ENCODE data around the gene TCAIM.
"Not testable (repeated sequence)": the region's sequence is repeated elsewhere in the genome, so short reads cannot be mapped to it uniquely, and the experiment has no call there.

TCAIM gene

DNA sequence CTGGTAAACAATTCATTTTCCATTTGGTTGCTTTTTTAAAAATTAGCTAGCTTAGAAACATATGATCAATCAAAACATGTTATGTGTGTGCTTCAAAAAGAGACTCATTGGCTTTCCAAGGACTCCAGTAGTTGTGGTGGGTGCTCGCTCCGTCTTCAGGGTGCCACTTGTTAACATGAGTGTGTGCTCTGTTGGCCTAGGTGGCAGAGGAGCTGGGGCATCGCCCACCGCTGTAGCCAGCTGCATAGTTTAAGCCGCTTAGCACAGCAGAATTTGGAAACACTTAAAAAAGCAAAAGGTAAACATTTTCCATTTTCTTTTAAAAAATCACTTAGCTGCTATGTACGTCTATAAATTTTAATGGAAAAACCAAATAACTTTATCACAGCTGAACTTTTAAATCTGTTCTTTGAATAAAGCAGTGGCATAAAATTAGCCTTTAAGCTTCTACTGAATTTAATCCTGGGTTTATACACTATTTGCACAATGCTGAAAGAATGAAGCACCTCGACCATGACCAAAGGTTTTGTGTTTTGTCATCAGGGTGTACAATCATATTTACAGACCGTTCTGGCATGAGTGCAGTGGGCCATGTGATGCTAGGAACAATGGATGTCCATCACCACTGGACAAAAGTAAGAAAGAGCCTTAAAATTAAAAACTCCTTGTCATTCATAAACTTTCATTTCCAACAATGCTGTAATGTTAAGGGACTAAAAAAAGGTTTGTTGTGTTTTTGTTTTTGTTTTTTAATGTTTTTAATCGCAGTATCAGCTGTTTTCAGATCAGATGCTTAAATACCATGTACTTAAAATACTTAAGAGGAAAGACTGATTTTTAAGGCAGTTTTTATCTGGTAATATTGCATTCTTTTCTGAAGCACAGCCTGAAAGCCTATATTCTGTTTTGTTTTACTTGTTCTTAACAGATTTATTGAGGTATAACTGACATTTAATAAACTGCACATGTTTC lies 57.9 kb downstream of the TCAIM start:
- H3K27me3 ChIP-seq (ENCODE audit: control insufficient read depth, insufficient read depth, low read length), result no peaks in the 10 kb centered on the region
- H3K9me3 ChIP-seq (ENCODE audit: control insufficient read depth, insufficient read depth, low read depth, low read length), result no peaks in the 10 kb centered on the region
- H3K27ac ChIP-seq (ENCODE audit: low read depth, low read length), result no peak overlapping the region
- no peaks in the 10 kb centered on the region for H3K4me1 ChIP-seq (ENCODE audit: control insufficient read depth, insufficient read depth, low read length)
- no peak overlapping the region for H3K4me3 ChIP-seq (ENCODE audit: low read depth, low read length)
- H3K9ac ChIP-seq (ENCODE audit: low read length), result no peak overlapping the region
- no peaks in the 10 kb centered on the region for H3K36me3 ChIP-seq (ENCODE audit: control insufficient read depth, insufficient read depth, low read length)

DNA sequence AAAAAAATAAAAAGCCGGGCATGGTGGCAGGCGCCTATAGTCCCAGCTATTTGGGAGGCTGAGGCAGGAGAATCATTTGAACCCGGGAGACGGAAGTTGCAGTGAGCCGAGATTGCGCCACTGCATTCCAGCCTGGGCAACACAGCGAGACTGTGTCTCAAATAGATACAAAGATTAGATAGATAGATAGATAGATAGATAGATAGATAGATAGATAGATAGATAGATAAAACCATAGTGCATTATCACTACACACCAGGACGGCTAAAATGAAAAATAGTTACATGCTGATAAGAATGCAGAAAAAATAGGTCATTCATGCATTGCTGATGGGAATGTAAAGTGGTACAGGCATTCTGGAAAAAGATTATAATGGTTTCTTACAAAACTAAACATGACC lies 59.7 kb downstream of the TCAIM start:
- not testable (repeated sequence) for H3K36me3 ChIP-seq (ENCODE audit: control insufficient read depth, insufficient read depth, low read length); H3K4me3 ChIP-seq (ENCODE audit: low read depth, low read length); H3K27me3 ChIP-seq (ENCODE audit: control insufficient read depth, insufficient read depth, low read length); H3K27ac ChIP-seq (ENCODE audit: low read depth, low read length); H3K9ac ChIP-seq (ENCODE audit: low read length); H3K4me1 ChIP-seq (ENCODE audit: control insufficient read depth, insufficient read depth, low read length); H3K9me3 ChIP-seq (ENCODE audit: control insufficient read depth, insufficient read depth, low read depth, low read length)

DNA sequence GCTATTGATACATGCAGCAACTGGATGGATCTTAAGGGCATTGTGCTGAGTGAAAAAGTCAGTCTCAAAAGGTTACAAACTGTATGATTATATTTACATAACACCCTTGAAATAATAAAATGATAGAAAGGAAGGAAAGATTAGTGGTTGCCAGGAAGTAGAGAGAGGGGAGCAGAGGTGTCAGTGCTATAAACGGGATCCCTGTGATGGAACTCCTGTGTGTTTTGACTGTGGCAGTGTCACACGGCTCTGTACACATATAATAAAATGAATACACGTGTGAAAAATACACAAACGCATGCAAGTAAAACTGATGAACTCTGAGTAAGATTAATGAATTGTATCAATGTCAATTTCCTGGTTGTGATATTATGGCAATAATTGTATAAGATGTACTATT lies 60.3 kb downstream of the TCAIM start:
- Histone ChIP-seq H3K27ac (ENCODE audit: low read depth, low read length) (no peak overlapping the region), H3K27me3 (ENCODE audit: control insufficient read depth, insufficient read depth, low read length) (no peaks in the 10 kb centered on the region), H3K9me3 (ENCODE audit: control insufficient read depth, insufficient read depth, low read depth, low read length) (no peaks in the 10 kb centered on the region), H3K9ac (ENCODE audit: low read length) (no peak overlapping the region), H3K4me3 (ENCODE audit: low read depth, low read length) (no peak overlapping the region), H3K36me3 (ENCODE audit: control insufficient read depth, insufficient read depth, low read length) (no peaks in the 10 kb centered on the region), H3K4me1 (ENCODE audit: control insufficient read depth, insufficient read depth, low read length) (no peaks in the 10 kb centered on the region)

DNA sequence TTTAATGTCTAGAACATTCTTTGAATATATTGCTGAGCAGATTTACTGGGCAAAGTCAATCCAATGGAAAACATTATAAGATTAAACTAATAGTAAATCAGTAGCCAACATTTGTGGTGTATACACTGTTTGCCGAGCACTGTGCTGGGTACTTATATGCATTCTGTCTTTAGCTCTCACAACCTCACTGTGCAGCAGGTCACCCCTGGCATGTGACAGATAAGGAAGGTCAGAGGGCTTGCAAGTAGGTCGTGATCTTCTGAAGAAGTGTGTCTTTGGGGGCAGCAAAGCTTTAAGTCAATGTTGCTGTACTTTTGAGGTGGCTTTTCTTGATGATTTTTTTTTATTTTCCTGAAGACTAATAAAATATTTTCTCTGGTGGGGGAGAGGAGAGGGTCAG lies 62.2 kb downstream of the TCAIM start:
- Histone ChIP-seq H3K36me3 (ENCODE audit: control insufficient read depth, insufficient read depth, low read length) (no peaks in the 10 kb centered on the region), H3K4me3 (ENCODE audit: low read depth, low read length) (no peak overlapping the region), H3K4me1 (ENCODE audit: control insufficient read depth, insufficient read depth, low read length) (no peaks in the 10 kb centered on the region), H3K9ac (ENCODE audit: low read length) (no peak overlapping the region), H3K27ac (ENCODE audit: low read depth, low read length) (no peak overlapping the region), H3K9me3 (ENCODE audit: control insufficient read depth, insufficient read depth, low read depth, low read length) (no peaks in the 10 kb centered on the region), H3K27me3 (ENCODE audit: control insufficient read depth, insufficient read depth, low read length) (no peaks in the 10 kb centered on the region)

DNA sequence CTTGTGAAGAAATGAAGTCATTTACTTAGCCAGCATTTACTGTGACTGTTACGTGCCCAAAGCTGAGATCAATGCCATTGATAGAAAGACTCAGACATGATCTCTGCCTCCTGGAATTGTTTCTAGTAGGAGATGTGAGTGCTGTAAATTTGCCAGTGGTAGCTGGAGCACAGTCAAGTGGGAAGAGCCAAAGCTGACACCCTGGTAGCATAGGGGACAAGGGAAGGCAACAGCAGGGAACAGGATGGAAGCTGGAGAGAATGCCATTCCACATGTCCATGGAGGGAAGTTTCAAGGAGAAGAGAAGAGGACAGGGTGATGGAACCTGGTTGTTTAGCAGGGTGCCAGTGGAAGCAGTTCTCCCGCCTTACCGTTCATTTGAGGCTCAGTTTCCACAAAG lies 64.0 kb downstream of the TCAIM start:
- Histone ChIP-seq H3K4me1 (ENCODE audit: control insufficient read depth, insufficient read depth, low read length) (no peaks in the 10 kb centered on the region), H3K36me3 (ENCODE audit: control insufficient read depth, insufficient read depth, low read length) (no peaks in the 10 kb centered on the region), H3K4me3 (ENCODE audit: low read depth, low read length) (no peak overlapping the region), H3K27ac (ENCODE audit: low read depth, low read length) (no peak overlapping the region), H3K9ac (ENCODE audit: low read length) (no peak overlapping the region), H3K27me3 (ENCODE audit: control insufficient read depth, insufficient read depth, low read length) (no peaks in the 10 kb centered on the region), H3K9me3 (ENCODE audit: control insufficient read depth, insufficient read depth, low read depth, low read length) (no peaks in the 10 kb centered on the region)

DNA sequence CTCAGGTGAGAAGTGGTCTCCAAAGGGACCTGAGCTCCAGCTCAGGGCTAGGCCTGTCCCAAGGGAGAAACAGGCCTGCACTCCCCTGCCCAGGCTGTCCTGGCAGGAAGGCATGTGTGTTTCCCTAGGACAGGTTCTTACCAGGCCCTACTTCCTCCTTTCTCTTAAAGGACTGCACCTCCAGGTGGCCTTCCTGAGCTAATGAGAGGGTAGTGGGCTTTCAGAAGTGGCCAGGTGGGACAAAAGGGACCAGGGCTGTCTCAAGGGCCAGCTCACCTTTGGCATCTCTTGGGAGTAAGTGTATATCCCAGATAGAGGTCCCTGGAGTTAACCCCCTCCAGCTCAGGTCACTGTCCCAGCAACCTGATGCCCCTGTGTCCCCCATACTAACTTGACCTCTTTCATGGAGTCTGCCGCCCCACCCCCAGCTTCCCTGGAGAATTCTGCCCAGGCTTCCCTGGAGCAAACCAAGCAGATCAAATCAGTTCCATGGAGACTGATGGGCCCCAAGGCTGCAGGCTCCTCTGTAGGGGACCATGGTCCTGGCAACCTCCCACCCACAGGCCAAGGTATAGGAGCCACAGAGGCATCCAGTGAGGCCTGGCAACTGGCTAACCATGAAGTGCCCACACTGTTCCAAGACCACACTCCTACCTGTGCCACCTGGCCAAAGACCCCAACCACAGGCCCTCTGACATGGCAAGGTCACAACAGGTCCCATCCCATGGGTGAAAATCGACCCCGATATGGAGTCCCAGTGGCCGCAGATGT lies 71.3 kb downstream of the TCAIM start:
- Histone ChIP-seq H3K27ac (ENCODE audit: low read depth, low read length) (no peak overlapping the region), H3K27me3 (ENCODE audit: control insufficient read depth, insufficient read depth, low read length) (no peaks in the 10 kb centered on the region), H3K4me3 (ENCODE audit: low read depth, low read length) (no peak overlapping the region), H3K9ac (ENCODE audit: low read length) (no peak overlapping the region), H3K36me3 (ENCODE audit: control insufficient read depth, insufficient read depth, low read length) (no peaks in the 10 kb centered on the region), H3K4me1 (ENCODE audit: control insufficient read depth, insufficient read depth, low read length) (peaks cover 6% of the 10 kb centered on the region; the same call in 1 of the 2 replicates), H3K9me3 (ENCODE audit: control insufficient read depth, insufficient read depth, low read depth, low read length) (no peaks in the 10 kb centered on the region)

DNA sequence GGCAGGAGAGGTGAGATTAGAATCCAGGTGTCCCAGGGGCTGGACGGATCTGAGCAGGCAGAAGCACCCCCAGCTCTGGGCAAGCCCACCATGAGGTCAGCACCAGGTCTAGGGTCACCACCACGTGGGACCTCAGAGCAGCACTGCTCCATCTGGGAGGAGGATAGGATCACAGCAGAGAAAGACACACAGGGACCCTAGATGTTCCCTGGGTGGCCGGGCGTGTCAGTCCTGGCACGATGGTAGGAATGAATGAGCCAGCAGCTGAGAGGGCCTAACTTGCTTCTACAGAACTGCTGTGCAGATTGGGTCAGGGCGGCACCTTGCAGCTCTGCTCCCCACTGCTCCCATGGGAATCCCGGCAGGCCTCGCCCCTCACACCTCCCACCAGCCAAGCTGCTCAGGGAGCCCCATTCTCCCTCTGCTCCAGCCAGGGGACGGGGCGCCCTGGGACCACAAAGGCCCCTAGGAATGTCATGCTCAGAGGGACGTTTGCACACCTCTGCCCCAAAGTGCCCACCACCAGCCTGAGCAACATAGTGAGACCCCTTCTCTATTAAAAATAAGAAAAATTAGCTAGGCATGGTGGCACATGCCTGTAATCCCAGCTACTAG lies 72.6 kb downstream of the TCAIM start:
- Histone ChIP-seq H3K4me3 (ENCODE audit: low read depth, low read length) (no peak overlapping the region), H3K27me3 (ENCODE audit: control insufficient read depth, insufficient read depth, low read length) (no peaks in the 10 kb centered on the region), H3K9ac (ENCODE audit: low read length) (no peak overlapping the region), H3K9me3 (ENCODE audit: control insufficient read depth, insufficient read depth, low read depth, low read length) (no peaks in the 10 kb centered on the region), H3K4me1 (ENCODE audit: control insufficient read depth, insufficient read depth, low read length) (peaks cover 6% of the 10 kb centered on the region; the same call in 1 of the 2 replicates), H3K27ac (ENCODE audit: low read depth, low read length) (no peak overlapping the region), H3K36me3 (ENCODE audit: control insufficient read depth, insufficient read depth, low read length) (no peaks in the 10 kb centered on the region)

DNA sequence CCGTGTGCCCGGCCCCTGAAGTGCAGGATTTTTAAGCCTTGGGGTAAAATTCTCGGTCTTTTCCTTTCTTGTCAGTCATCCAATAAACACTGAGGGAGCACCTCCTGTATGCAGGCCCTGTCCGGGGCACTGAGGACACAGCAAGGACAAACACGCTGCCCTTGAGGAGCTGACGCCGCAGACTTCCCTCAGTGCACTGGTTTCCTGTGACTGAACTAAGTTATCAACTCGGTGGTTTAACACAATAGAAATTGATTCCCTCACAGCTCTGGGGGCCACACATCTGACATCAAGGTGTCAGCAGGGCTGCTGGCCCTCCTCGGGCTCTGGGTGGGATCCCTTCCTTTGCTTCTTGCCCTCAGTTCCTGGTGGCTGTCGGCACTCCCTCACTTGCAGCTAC lies 73.8 kb downstream of the TCAIM start:
- Histone ChIP-seq H3K4me1 (ENCODE audit: control insufficient read depth, insufficient read depth, low read length) (peaks cover 6% of the 10 kb centered on the region; the same call in 1 of the 2 replicates), H3K4me3 (ENCODE audit: low read depth, low read length) (no peak overlapping the region), H3K36me3 (ENCODE audit: control insufficient read depth, insufficient read depth, low read length) (no peaks in the 10 kb centered on the region), H3K9me3 (ENCODE audit: control insufficient read depth, insufficient read depth, low read depth, low read length) (no peaks in the 10 kb centered on the region), H3K27me3 (ENCODE audit: control insufficient read depth, insufficient read depth, low read length) (no peaks in the 10 kb centered on the region), H3K9ac (ENCODE audit: low read length) (no peak overlapping the region), H3K27ac (ENCODE audit: low read depth, low read length) (no peak overlapping the region)

DNA sequence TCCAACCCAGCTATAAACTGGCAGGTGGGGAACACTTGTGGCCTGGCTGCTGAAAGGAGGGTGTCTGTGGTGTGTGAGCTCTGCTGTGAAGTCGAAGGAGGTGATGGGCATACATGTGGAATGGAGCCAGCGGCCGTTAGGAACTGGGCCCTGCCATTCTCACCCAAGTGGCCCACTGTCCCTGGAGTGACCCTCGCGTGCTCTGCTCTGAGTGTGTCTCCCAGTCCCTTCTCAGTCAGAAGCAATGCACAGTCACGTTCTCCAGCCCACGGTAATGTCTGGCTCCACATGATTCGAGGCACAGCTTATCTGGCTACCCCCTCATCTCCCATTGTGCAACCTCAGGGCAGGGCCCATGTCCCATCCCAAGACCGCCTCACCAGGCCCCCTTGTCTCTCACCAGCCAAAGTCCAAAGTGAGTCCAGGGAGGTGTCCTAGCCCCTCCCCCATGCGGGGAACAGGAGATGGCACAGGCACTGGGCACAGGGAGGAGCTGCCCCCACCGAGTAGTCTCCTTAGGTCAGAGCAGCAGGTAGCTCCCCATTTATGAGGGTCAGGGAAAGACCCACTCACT lies 76.0 kb downstream of the TCAIM start:
- no peak overlapping the region for H3K9ac ChIP-seq (ENCODE audit: low read length)
- no peak overlapping the region for H3K27ac ChIP-seq (ENCODE audit: low read depth, low read length)
- peaks cover 6% of the 10 kb centered on the region; the same call in 1 of the 2 replicates for H3K4me1 ChIP-seq (ENCODE audit: control insufficient read depth, insufficient read depth, low read length)
- no peaks in the 10 kb centered on the region for H3K36me3 ChIP-seq (ENCODE audit: control insufficient read depth, insufficient read depth, low read length)
- no peaks in the 10 kb centered on the region for H3K27me3 ChIP-seq (ENCODE audit: control insufficient read depth, insufficient read depth, low read length)
- no peak overlapping the region for H3K4me3 ChIP-seq (ENCODE audit: low read depth, low read length)
- H3K9me3 ChIP-seq (ENCODE audit: control insufficient read depth, insufficient read depth, low read depth, low read length), result no peaks in the 10 kb centered on the region

DNA sequence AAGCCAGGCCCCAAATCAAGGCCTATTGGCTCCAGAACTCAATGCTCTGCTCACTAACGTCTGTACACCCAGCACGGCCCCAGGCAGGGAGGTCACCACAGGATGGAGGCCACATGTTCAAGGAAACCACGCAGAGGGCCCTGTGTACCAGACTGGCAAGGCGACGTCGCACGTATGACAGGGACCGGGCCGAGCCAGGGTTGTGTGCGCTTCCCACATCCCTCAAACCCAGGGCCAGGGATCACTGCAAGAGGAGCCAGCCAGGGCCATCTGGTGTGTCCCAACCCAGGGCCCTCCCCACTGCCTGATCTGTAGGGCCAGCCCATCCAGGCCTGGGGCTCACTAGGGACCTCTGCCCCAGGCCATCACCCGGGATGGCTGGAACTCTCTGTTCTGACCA lies 76.9 kb downstream of the TCAIM start:
- Histone ChIP-seq H3K27ac (ENCODE audit: low read depth, low read length) (no peak overlapping the region), H3K9ac (ENCODE audit: low read length) (no peak overlapping the region), H3K4me3 (ENCODE audit: low read depth, low read length) (no peak overlapping the region), H3K27me3 (ENCODE audit: control insufficient read depth, insufficient read depth, low read length) (no peaks in the 10 kb centered on the region), H3K9me3 (ENCODE audit: control insufficient read depth, insufficient read depth, low read depth, low read length) (no peaks in the 10 kb centered on the region), H3K4me1 (ENCODE audit: control insufficient read depth, insufficient read depth, low read length) (peaks cover 6% of the 10 kb centered on the region; the same call in 1 of the 2 replicates), H3K36me3 (ENCODE audit: control insufficient read depth, insufficient read depth, low read length) (no peaks in the 10 kb centered on the region)

Measured in HUES6 (cell line).